Pancreas (tissue), 10 donors: ENCODE results near the gene CCDC12. TPM values are rescaled to one million over a fixed set of nuclear protein-coding genes. Genes with fewer than 3 reads are reported as not detected.
A peak's percentile ranks its signal among the peaks of the same experiment; 100 is the strongest.

Experiments
- ATAC-seq, 4 donors: fragments of 200-7000 bp; cut with Tn5 transposase; one replicate each; pipeline versions ENCODE4 v1.8.0 to v1.9.1; 2020; ENCODE audit warnings: mild to moderate bottlenecking in 4 of 4, moderate library complexity in 4 of 4
- DNase-seq, 6 donors: peaks; one replicate each; pipeline ENCODE4 v3.0.0-alpha.2; 2020
- FAIRE-seq: peaks from 2 replicates; lab custom pipeline; 2012; peaks lifted over from hg19 to GRCh38; lab: Jason Lieb, UNC
- H3K27ac ChIP-seq, 4 donors: fragments of 200-600 bp; sonication (generic); 1 replicate in 3 of 4; 2 replicates in 1 of 4; pipeline versions ENCODE4 v1.5.0 to v1.8.0; 2020
- H3K27me3 ChIP-seq, 4 donors: fragments of 200-600 bp; one replicate each; pipeline ENCODE4 v1.8.0; 2021
- H3K36me3 ChIP-seq, 3 donors: fragments of 200-600 bp; sonication (generic) in 1 of 3; one replicate each; pipeline versions ENCODE4 v1.5.0 to v1.8.0; 2020 to 2021
- H3K4me1 ChIP-seq, 3 donors: fragments of 200-600 bp; one replicate each; pipeline ENCODE4 v1.8.0; 2021
- H3K4me3 ChIP-seq, 4 donors: fragments of 200-600 bp; sonication (generic) in 2 of 4; one replicate each; pipeline versions ENCODE4 v1.5.0 to v1.8.0; 2020 to 2021
- H3K9me3 ChIP-seq, 4 donors: fragments of 200-600 bp; one replicate each; pipeline ENCODE4 v1.8.0; 2021
- CTCF ChIP-seq, 4 donors: fragments of 200-600 bp; sonication (generic) in 3 of 4; IDR thresholded peaks; one replicate each; pipeline versions ENCODE4 v1.5.0 to v1.8.0; 2021; ENCODE audit warnings: antibody characterized with exemption in 4 of 4
- WGBS, 2 donors: extraction: QIAGEN DNeasy Blood & Tissue Kit; methylation state at CpG; one replicate each; pipeline ENCODE4 v1.1.7; 2013; 5-methylcytosine and 5-hydroxymethylcytosine counted together
- intact Hi-C, 3 donors: fragments of 100-400 bp; cut with DNase I; formaldehyde crosslinking; loops; one replicate each; pipeline versions ENCODE4 v1.11.1 to v1.14.2; 2022
- polyA plus RNA-seq, 2 donors: library from polyadenylated mRNA; stranded (reverse); fragments of 200-250 nt; gene quantifications; one replicate each; pipeline ENCODE4 v1.2.3, GENCODE V29; 2013
- total RNA-seq, 6 donors: library from RNA; stranded (reverse); fragmentation: NEBNext Ultra II Directional in 4 of 6; extraction: Animal tissue kit (Norgen Biotek cat#: 25700) in 4 of 6; gene quantifications; one replicate each; pipeline versions ENCODE4 v1.2.1 to v1.2.4, GENCODE V29; 2021 to 2023
- donor health status: healthy with polysubstance abuse.
- donor health status: DM: no; HTN: no; CAD: no; lungs with moderate emphysema.
- donor health status: DM: no; HTN: no; CAD: no.
- donor health status: control.
- donor health status: control.
- donor health status: Bipolar disorder and iron deficiency.
- donor health status: DM: yes; HTN: yes; CAD: no.
- donor health status: DM: no; HTN: no; CAD: no.
- donor health status: DM: no; HTN: no; CAD: no.
- donor health status: DM: yes; HTN: yes; CAD: no.

CCDC12 gene
- total and polyA plus RNA-seq, 8 donors, result 20.7 to 82.8 (median 24.9) TPM

- Histone ChIP-seq H3K4me3 (no peak overlapping the region), H3K27me3 (no peaks in the 10 kb centered on the region), H3K4me1 (no peaks in the 10 kb centered on the region), H3K36me3 (peaks cover 0 to 35% (median 5%) of the 10 kb centered on the region in 3 donors), H3K27ac (no peak overlapping the region), H3K9me3 (no peaks in the 10 kb centered on the region)
- 78 to 88% methylated on average over 3 of the region's 3 CpGs for WGBS, 2 donors
- TF ChIP-seq CTCF (IDR thresholded peaks at IDR 0.05), result no peak
- FAIRE-seq (no peak), DNase-seq (peak in 1 of 6 donors; percentile 2), ATAC-seq (no peak)
- intact Hi-C loops, result no loop called here
These were observed 30.5 kb upstream of the CCDC12 start for GRCh38 chr3:47007001-47007400.

- Histone ChIP-seq H3K27me3 (no peaks in the 10 kb centered on the region), H3K4me1 (no peaks in the 10 kb centered on the region), H3K9me3 (no peaks in the 10 kb centered on the region), H3K36me3 (peaks cover 0 to 43% (median 7%) of the 10 kb centered on the region in 3 donors), H3K27ac (no peak overlapping the region), H3K4me3 (no peak overlapping the region)
- ATAC-seq, result no peak
- FAIRE-seq, result no peak
- TF ChIP-seq CTCF (IDR thresholded peaks at IDR 0.05), result no peak
- intact Hi-C loops, result no loop called here
- DNase-seq, result peak in 2 of 6 donors; percentile 1 to 47
- 86 to 90% methylated on average over 9 of the region's 9 CpGs for WGBS, 2 donors
These were observed 29.7 kb upstream of the CCDC12 start for GRCh38 chr3:47006145-47006651.

GRCh38 chr3:47005212-47006144 is 28.9 kb upstream of the CCDC12 start:
- H3K9me3 ChIP-seq, result no peaks in the 10 kb centered on the region
- ATAC-seq (no peak), FAIRE-seq (no peak), DNase-seq (peak in 4 of 6 donors; percentile 14 to 68 (median 52))
- H3K27ac ChIP-seq, result no peak overlapping the region
- H3K4me1 ChIP-seq, result no peaks in the 10 kb centered on the region
- intact Hi-C loops, result no loop called here
- no peaks in the 10 kb centered on the region for H3K27me3 ChIP-seq
- peaks cover 0 to 49% (median 15%) of the 10 kb centered on the region in 3 donors for H3K36me3 ChIP-seq
- WGBS, 2 donors, result 81 to 84% methylated on average over 32 of the region's 32 CpGs
- TF ChIP-seq CTCF (IDR thresholded peaks at IDR 0.05), result no peak
- H3K4me3 ChIP-seq, result no peak overlapping the region

GRCh38 chr3:47004369-47005211 is 28.0 kb upstream of the CCDC12 start:
- ATAC-seq, result no peak
- DNase-seq, result peak in 1 of 6 donors; percentile 68
- no peaks in the 10 kb centered on the region for H3K27me3 ChIP-seq
- WGBS, 2 donors, result 93 to 95% methylated on average over 17 of the region's 17 CpGs
- FAIRE-seq, result no peak
- H3K27ac ChIP-seq, result no peak overlapping the region
- intact Hi-C loops, result no loop called here
- H3K36me3 ChIP-seq, result peaks cover 0 to 55% (median 16%) of the 10 kb centered on the region in 3 donors
- no peaks in the 10 kb centered on the region for H3K4me1 ChIP-seq
- H3K4me3 ChIP-seq, result no peak overlapping the region
- H3K9me3 ChIP-seq, result no peaks in the 10 kb centered on the region
- TF ChIP-seq CTCF (IDR thresholded peaks at IDR 0.05), result no peak
